ENCODE measurements around the gene RNF152. TPM values are rescaled to one million over a fixed set of nuclear protein-coding genes. Genes with fewer than 3 reads are reported as not detected.

The RNF152 gene
- total RNA-seq, 2 donors from 2014 or later: 0.73 to 0.95 TPM

GRCh38 chr18:61908661-61909060 is 15.9 kb upstream of the RNF152 start:
- no peak for ATAC-seq
- Mint-ChIP-seq H3K27ac (no peak overlapping the region), H3K9me3 (no peaks in the 10 kb centered on the region), H3K36me3 (no peaks in the 10 kb centered on the region), H3K4me3 (no peak overlapping the region), H3K4me1 (ENCODE audit: low read depth in 2 of 2) (no peaks in the 10 kb centered on the region), H3K27me3 (peaks cover 18 to 29% of the 10 kb centered on the region in 2 donors)
- peak; percentile 13 for DNase-seq (ENCODE audit: low spot score)

GRCh38 chr18:61901323-61901986 is 8.6 kb upstream of the RNF152 start:
- Mint-ChIP-seq H3K27ac (no peak overlapping the region), H3K4me3 (no peak overlapping the region), H3K36me3 (no peaks in the 10 kb centered on the region), H3K9me3 (no peaks in the 10 kb centered on the region), H3K27me3 (peaks cover 26 to 42% of the 10 kb centered on the region in 2 donors), H3K4me1 (ENCODE audit: low read depth in 2 of 2) (peaks cover 5 to 6% of the 10 kb centered on the region in 2 donors)
- DNase-seq (ENCODE audit: low spot score) (peak; percentile 68), ATAC-seq (peak; percentile 72 to 86)

- Mint-ChIP-seq H3K9me3 (no peaks in the 10 kb centered on the region), H3K4me1 (ENCODE audit: low read depth in 2 of 2) (peaks cover 5 to 6% of the 10 kb centered on the region in 2 donors), H3K27me3 (peaks cover 24 to 43% of the 10 kb centered on the region in 2 donors), H3K4me3 (no peak overlapping the region), H3K27ac (no peak overlapping the region), H3K36me3 (no peaks in the 10 kb centered on the region)
- DNase-seq (ENCODE audit: low spot score): peak; percentile 54
- no peak for ATAC-seq
These were observed 7.9 kb upstream of the RNF152 start for GRCh38 chr18:61900504-61901281.

GRCh38 chr18:61898640-61899101 is 5.9 kb upstream of the RNF152 start:
- no peaks in the 10 kb centered on the region for H3K9me3 Mint-ChIP-seq
- H3K27ac Mint-ChIP-seq: no peak overlapping the region
- no peak for DNase-seq (ENCODE audit: low spot score)
- no peak overlapping the region for H3K4me3 Mint-ChIP-seq
- H3K36me3 Mint-ChIP-seq: no peaks in the 10 kb centered on the region
- peaks cover 21 to 43% of the 10 kb centered on the region in 2 donors for H3K27me3 Mint-ChIP-seq
- ATAC-seq: no peak
- H3K4me1 Mint-ChIP-seq (ENCODE audit: low read depth in 2 of 2): peaks cover 5 to 6% of the 10 kb centered on the region in 2 donors

GRCh38 chr18:61896757-61897156 is 4.0 kb upstream of the RNF152 start:
- Mint-ChIP-seq H3K9me3 (no peaks in the 10 kb centered on the region), H3K27me3 (peaks cover 32 to 50% of the 10 kb centered on the region in 2 donors), H3K4me1 (ENCODE audit: low read depth in 2 of 2) (peaks cover 15 to 16% of the 10 kb centered on the region in 2 donors), H3K4me3 (no peak overlapping the region), H3K27ac (no peak overlapping the region), H3K36me3 (no peaks in the 10 kb centered on the region)
- no peak for ATAC-seq
- DNase-seq (ENCODE audit: low spot score): no peak

- ATAC-seq (no peak), DNase-seq (ENCODE audit: low spot score) (no peak)
- Mint-ChIP-seq H3K4me1 (ENCODE audit: low read depth in 2 of 2) (peaks cover 11 to 12% of the 10 kb centered on the region in 2 donors), H3K27ac (no peak overlapping the region), H3K36me3 (no peaks in the 10 kb centered on the region), H3K9me3 (no peaks in the 10 kb centered on the region), H3K4me3 (no peak overlapping the region), H3K27me3 (peaks cover 34 to 51% of the 10 kb centered on the region in 2 donors)
These were observed 3.3 kb upstream of the RNF152 start for GRCh38 chr18:61896118-61896517.

GRCh38 chr18:61894751-61895524 is 2.1 kb upstream of the RNF152 start:
- no peaks in the 10 kb centered on the region for H3K36me3 Mint-ChIP-seq
- H3K27me3 Mint-ChIP-seq: peaks cover 39 to 55% of the 10 kb centered on the region in 2 donors
- H3K4me1 Mint-ChIP-seq (ENCODE audit: low read depth in 2 of 2): peaks cover 10 to 11% of the 10 kb centered on the region in 2 donors
- H3K27ac Mint-ChIP-seq: no peak overlapping the region
- H3K9me3 Mint-ChIP-seq: no peaks in the 10 kb centered on the region
- DNase-seq (ENCODE audit: low spot score) (peak; percentile 44), ATAC-seq (no peak)
- H3K4me3 Mint-ChIP-seq: peak overlapping the region; percentile 83

GRCh38 chr18:61893971-61894750 is 1.4 kb upstream of the RNF152 start:
- no peak overlapping the region for H3K27ac Mint-ChIP-seq
- no peaks in the 10 kb centered on the region for H3K36me3 Mint-ChIP-seq
- DNase-seq (ENCODE audit: low spot score): peak; percentile 81
- peak; percentile 92 to 94 for ATAC-seq
- H3K27me3 Mint-ChIP-seq: peaks cover 39 to 54% of the 10 kb centered on the region in 2 donors
- H3K4me3 Mint-ChIP-seq: peak overlapping the region; percentile 83
- H3K9me3 Mint-ChIP-seq: no peaks in the 10 kb centered on the region
- H3K4me1 Mint-ChIP-seq (ENCODE audit: low read depth in 2 of 2): peaks cover 10 to 11% of the 10 kb centered on the region in 2 donors

GRCh38 chr18:61893309-61893970 is 633 bp upstream of the RNF152 start:
- DNase-seq (ENCODE audit: low spot score): no peak
- H3K27me3 Mint-ChIP-seq: peaks cover 37 to 47% of the 10 kb centered on the region in 2 donors
- peak overlapping the region; percentile 83 for H3K4me3 Mint-ChIP-seq
- H3K4me1 Mint-ChIP-seq (ENCODE audit: low read depth in 2 of 2): peaks cover 10 to 11% of the 10 kb centered on the region in 2 donors
- no peaks in the 10 kb centered on the region for H3K9me3 Mint-ChIP-seq
- ATAC-seq: peak; percentile 41 to 43
- H3K27ac Mint-ChIP-seq: no peak overlapping the region
- no peaks in the 10 kb centered on the region for H3K36me3 Mint-ChIP-seq

GRCh38 chr18:61891894-61892293 is 913 bp downstream of the RNF152 start:
- Mint-ChIP-seq H3K4me1 (ENCODE audit: low read depth in 2 of 2) (peaks cover 10 to 11% of the 10 kb centered on the region in 2 donors), H3K9me3 (no peaks in the 10 kb centered on the region), H3K36me3 (no peaks in the 10 kb centered on the region), H3K27ac (no peak overlapping the region), H3K27me3 (peaks cover 35 to 37% of the 10 kb centered on the region in 2 donors), H3K4me3 (peak overlapping the region; percentile 83)
- no peak for ATAC-seq
- no peak for DNase-seq (ENCODE audit: low spot score)

GRCh38 chr18:61891271-61891670 is 1.5 kb downstream of the RNF152 start:
- DNase-seq (ENCODE audit: low spot score) (no peak), ATAC-seq (no peak)
- Mint-ChIP-seq H3K36me3 (no peaks in the 10 kb centered on the region), H3K4me1 (ENCODE audit: low read depth in 2 of 2) (peaks cover 10 to 11% of the 10 kb centered on the region in 2 donors), H3K27ac (no peak overlapping the region), H3K27me3 (peaks cover 34 to 37% of the 10 kb centered on the region in 2 donors), H3K9me3 (no peaks in the 10 kb centered on the region), H3K4me3 (no peak overlapping the region)

- H3K4me3 Mint-ChIP-seq: no peak overlapping the region
- peaks cover 10 to 11% of the 10 kb centered on the region in 2 donors for H3K4me1 Mint-ChIP-seq (ENCODE audit: low read depth in 2 of 2)
- H3K27me3 Mint-ChIP-seq: peaks cover 34 to 37% of the 10 kb centered on the region in 2 donors
- no peak overlapping the region for H3K27ac Mint-ChIP-seq
- no peaks in the 10 kb centered on the region for H3K9me3 Mint-ChIP-seq
- ATAC-seq (no peak), DNase-seq (ENCODE audit: low spot score) (peak; percentile 41)
- no peaks in the 10 kb centered on the region for H3K36me3 Mint-ChIP-seq
These were observed 2.5 kb downstream of the RNF152 start for GRCh38 chr18:61890344-61890743.
